HEK293 (cell line): ENCODE results near the gene DPYSL5.

ENCODE experiments used
- CTCF ChIA-PET: fragments of 350-600 bp; formaldehyde crosslinking; extraction: SDS; loops from one replicate; lab custom pipeline; 2021; ENCODE audit warnings: antibody characterized with exemption; lab: Yijun Ruan, JAX
- POLR2A ChIA-PET: fragments of 300-600 bp; formaldehyde crosslinking; extraction: SDS; loops from one replicate; lab custom pipeline; 2020; ENCODE audit warnings: antibody characterized with exemption, inconsistent platforms; lab: Yijun Ruan, JAX
- H3K27ac ChIP-seq: fragments of 200-500 bp; sonication (Bioruptor generic); 2 replicates; pipeline ENCODE4 v1.5.1; 2014; ENCODE audit warnings: low read depth, low read length, control low read depth, inconsistent platforms; ENCODE audit errors: extremely low read depth
- H3K36me3 ChIP-seq, 2 experiments: fragments of 200-500 bp in 1 of 2; sonication (Bioruptor generic) in 1 of 2; 1 replicate in 1 of 2; 2 replicates in 1 of 2; pipeline ENCODE4 v1.5.1; 2014 to 2017; ENCODE audit warnings: inconsistent platforms in 2 of 2, low read length in 2 of 2; ENCODE audit not compliant: control insufficient read depth in 2 of 2, insufficient read depth in 1 of 2
- H3K4me1 ChIP-seq: fragments of 200-500 bp; sonication (Bioruptor generic); 2 replicates; pipeline ENCODE4 v1.5.1; 2014; ENCODE audit warnings: mild to moderate bottlenecking, low read length, inconsistent platforms; ENCODE audit not compliant: control insufficient read depth, insufficient read depth
- H3K4me3 ChIP-seq: 2 replicates; pipeline ENCODE4 v1.5.1; 2011; ENCODE audit warnings: low read depth, mild to moderate bottlenecking, control low read depth, low read length, moderate library complexity
- H3K9me3 ChIP-seq: fragments of 200-500 bp; sonication (Bioruptor generic); 2 replicates; pipeline ENCODE4 v1.5.1; 2014; ENCODE audit warnings: low read depth, low read length, inconsistent platforms; ENCODE audit not compliant: control insufficient read depth, insufficient read depth
- REST ChIP-seq: fragments of 450-650 bp; formaldehyde crosslinking; IDR thresholded peaks from 2 replicates; pipeline ENCODE4 v1.5.1; 2016; ENCODE audit warnings: missing biosample characterization, missing genetic modification characterization
- SCRT1 ChIP-seq: fragments of 450-650 bp; formaldehyde crosslinking; IDR thresholded peaks from 2 replicates; pipeline ENCODE4 v1.5.1; 2016; ENCODE audit warnings: missing biosample characterization, missing genetic modification characterization, borderline replicate concordance
- TCF7L2 ChIP-seq: IDR thresholded peaks from 2 replicates; pipeline ENCODE4 v1.6.1; 2011; ENCODE audit warnings: low read depth, mild to moderate bottlenecking, inconsistent platforms, low read length, moderate library complexity, borderline replicate concordance
- ZBTB26 ChIP-seq: fragments of 450-650 bp; formaldehyde crosslinking; optimal IDR thresholded peaks from 2 replicates; pipeline ENCODE3; 2016; ENCODE audit warnings: missing biosample characterization, mild to moderate bottlenecking, missing genetic modification characterization
- ZNF121 ChIP-seq: fragments of 450-650 bp; formaldehyde crosslinking; IDR thresholded peaks from 2 replicates; pipeline ENCODE4 v1.5.1; 2016; ENCODE audit warnings: missing biosample characterization, missing genetic modification characterization
- ZNF138 ChIP-seq: fragments of 450-650 bp; formaldehyde crosslinking; IDR thresholded peaks from 2 replicates; pipeline ENCODE4 v1.5.1; 2016; ENCODE audit warnings: missing biosample characterization, missing genetic modification characterization, borderline replicate concordance
- ZNF37A ChIP-seq: fragments of 450-650 bp; IDR thresholded peaks from 2 replicates; pipeline ENCODE4 v1.5.1; 2018; ENCODE audit warnings: missing biosample characterization, missing genetic modification characterization
- ZNF394 ChIP-seq: fragments of 450-650 bp; formaldehyde crosslinking; IDR thresholded peaks from 2 replicates; pipeline ENCODE4 v1.5.1; 2016; ENCODE audit warnings: missing biosample characterization, missing genetic modification characterization, mild to moderate bottlenecking, moderate library complexity, borderline replicate concordance
- ZNF548 ChIP-seq: fragments of 450-650 bp; formaldehyde crosslinking; IDR thresholded peaks from 2 replicates; pipeline ENCODE4 v1.5.1; 2016; ENCODE audit warnings: missing biosample characterization, missing genetic modification characterization
- ZNF555 ChIP-seq: fragments of 450-650 bp; formaldehyde crosslinking; conservative IDR thresholded peaks from 2 replicates; pipeline ENCODE4 v1.5.1; 2017; ENCODE audit warnings: missing biosample characterization, mild to moderate bottlenecking, missing genetic modification characterization, inconsistent platforms
- ZNF560 ChIP-seq: fragments of 450-650 bp; formaldehyde crosslinking; IDR thresholded peaks from 2 replicates; pipeline ENCODE4 v1.5.1; 2017; ENCODE audit warnings: missing biosample characterization, missing genetic modification characterization, borderline replicate concordance
- ZNF639 ChIP-seq: fragments of 450-650 bp; formaldehyde crosslinking; IDR thresholded peaks from 2 replicates; pipeline ENCODE4 v1.5.1; 2016; ENCODE audit warnings: missing biosample characterization, missing genetic modification characterization
- ZNF658 ChIP-seq: fragments of 450-650 bp; formaldehyde crosslinking; IDR thresholded peaks from 2 replicates; pipeline ENCODE4; 2016; ENCODE audit warnings: missing biosample characterization, missing genetic modification characterization
- ZNF670 ChIP-seq: fragments of 450-650 bp; formaldehyde crosslinking; IDR thresholded peaks from 2 replicates; pipeline ENCODE4 v1.5.1; 2016; ENCODE audit warnings: missing biosample characterization, missing genetic modification characterization, low read depth

DPYSL5 gene

GRCh38 chr2:26890341-26891000, 42.5 kb downstream of the DPYSL5 start:
- CTCF ChIA-PET, result interaction anchor here (0.7 to 0.8 kb wide), 2 partner anchors 32 to 728 kb away, joined by 3 to 4 read pairs; no protein-coding TSS in a partner anchor
- TF ChIP-seq ZNF121 (tag by site-specific recombination) (no peak), ZNF548 (peak; percentile 47; the same call in 1 of the 2 replicates)
- TF ChIP-seq, all 188 proteins: peak for 1
- Histone ChIP-seq H3K9me3 (no peaks in the 10 kb centered on the region; the same call in 1 of the 2 replicates), H3K27ac (no peak overlapping the region), H3K36me3 (no peaks in the 10 kb centered on the region), H3K4me1 (no peaks in the 10 kb centered on the region), H3K4me3 (no peak overlapping the region)
- POLR2A ChIA-PET, result no interaction called here

GRCh38 chr2:26892133-26892532, 44.2 kb downstream of the DPYSL5 start:
- ChIA-PET CTCF (no interaction called here), POLR2A (interaction anchor here (0.8 kb wide), 1 partner anchor 517 kb away, joined by 5 read pairs; the partner anchor contains the start of gene PPM1G)
- H3K36me3 ChIP-seq, result no peaks in the 10 kb centered on the region
- no peak overlapping the region for H3K4me3 ChIP-seq
- no peaks in the 10 kb centered on the region; the same call in 1 of the 2 replicates for H3K9me3 ChIP-seq
- TF ChIP-seq SCRT1 (tag by site-specific recombination) (no peak), ZNF639 (tag by site-specific recombination) (no peak), REST (tag by site-specific recombination) (no peak), ZNF394 (tag by site-specific recombination) (no peak), TCF7L2 (no peak), ZNF138 (tag by site-specific recombination) (no peak), ZBTB26 (tag by site-specific recombination) (no peak), ZNF37A (tag by site-specific recombination) (no peak), ZNF560 (tag by site-specific recombination) (no peak), ZNF670 (tag by site-specific recombination) (no peak), ZNF555 (tag by site-specific recombination) (no peak), ZNF658 (no peak)
- TF ChIP-seq, all 188 proteins: peak for 0
- Histone ChIP-seq H3K27ac (no peak overlapping the region), H3K4me1 (no peaks in the 10 kb centered on the region)
